Measurements from ENCODE around the gene ARHGEF35. TPM values are rescaled to one million over a fixed set of nuclear protein-coding genes. Genes with fewer than 3 reads are reported as not detected.
"Not testable (repeated sequence)": the region's sequence is repeated elsewhere in the genome, so short reads cannot be mapped to it uniquely, and the experiment has no call there.

ARHGEF35 gene
- total RNA-seq, 1 donor from 2014 or later = 0.78 TPM

DNA sequence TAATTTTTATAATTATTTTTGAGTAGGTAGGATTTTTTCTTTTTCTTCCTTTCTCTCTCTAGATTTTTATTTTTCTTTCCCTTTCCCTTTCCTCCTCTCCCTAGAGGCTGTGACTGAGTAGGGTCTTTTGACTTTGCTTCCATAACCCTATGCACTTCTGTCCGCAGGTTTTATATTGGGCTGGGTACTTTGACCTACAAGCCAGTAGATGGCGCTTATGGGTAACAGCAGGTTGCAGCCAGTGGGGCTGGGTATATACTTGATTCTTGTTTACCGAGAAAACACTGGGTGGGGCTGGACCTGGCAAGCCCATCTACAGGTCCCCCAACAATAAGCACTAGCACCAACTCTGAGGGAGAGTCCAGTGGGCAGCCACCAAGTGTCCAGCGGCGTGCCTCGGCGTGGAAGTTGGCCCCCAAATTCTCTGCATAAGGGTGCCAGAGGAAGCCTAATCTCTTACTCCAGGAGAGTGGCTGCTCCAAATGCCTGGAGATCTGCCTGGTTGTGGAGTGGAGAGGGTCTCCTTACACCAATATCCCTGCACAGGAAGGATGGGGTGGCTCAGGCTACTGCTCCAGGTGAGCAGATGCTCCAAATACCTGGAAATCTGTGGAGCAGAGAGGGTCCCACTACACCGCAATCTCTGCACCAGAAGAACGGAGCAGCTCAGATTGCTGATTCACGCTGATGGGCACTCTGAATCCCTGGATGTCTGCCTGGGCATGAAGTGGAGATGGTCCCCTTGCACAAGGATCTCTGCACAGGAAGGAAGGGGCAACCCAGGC is 17.1 kb downstream of the ARHGEF35 start:
- not testable (repeated sequence) for DNase-seq

DNA sequence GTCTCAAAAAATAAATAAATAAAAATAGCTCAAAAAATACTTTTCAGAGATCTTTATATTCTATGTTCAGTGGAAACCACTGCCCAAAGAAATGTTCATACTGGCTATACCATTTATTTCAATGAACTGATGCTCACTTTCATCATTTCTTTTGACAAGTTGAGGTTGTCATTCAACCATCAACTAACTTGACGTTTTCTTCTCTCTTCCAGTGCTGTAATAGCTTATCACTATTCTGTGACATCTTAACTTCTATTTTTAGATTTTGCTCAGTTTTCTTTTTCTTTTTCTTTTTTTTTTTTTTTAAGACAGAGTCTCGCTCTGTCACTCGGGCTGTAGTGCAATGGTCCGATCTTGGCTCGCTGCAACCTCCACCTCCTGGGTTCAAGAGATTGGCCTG is 21.0 kb downstream of the ARHGEF35 start:
- DNase-seq = no peak

DNA sequence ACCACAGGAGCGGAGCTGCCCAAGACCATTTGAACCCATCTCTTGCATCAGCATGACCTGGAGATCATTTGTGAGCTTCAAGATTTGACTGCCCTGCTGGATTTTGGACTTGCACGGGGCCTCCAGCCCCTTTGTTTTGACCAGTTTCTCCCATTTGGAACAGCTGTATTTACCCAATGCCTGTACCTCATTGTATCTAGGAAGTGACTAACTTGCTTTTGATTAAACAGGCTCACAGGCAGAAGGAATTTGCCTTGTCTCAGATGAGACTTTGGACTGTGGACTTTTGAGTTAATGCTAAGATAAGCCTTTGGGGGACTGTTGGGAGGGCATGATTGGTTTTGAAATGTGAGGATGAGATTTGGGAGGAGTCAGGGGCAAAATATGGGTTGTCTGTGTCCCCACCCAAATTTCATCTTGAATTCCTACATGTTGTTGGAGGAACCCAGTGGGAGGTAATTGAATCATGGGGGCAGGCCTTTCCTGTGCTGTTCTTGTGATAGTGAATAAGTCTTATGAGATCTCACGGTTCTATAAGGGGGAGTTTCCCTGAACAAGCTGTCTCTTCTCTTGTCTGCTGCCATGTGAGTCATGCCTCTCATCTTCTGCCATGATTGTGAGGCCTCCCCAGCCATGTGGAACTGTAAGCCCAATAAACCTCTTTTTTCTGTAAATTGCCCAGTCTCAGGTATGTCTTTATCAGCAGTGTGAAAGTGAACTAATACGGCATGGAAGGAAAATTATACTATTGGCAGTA is 23.9 kb downstream of the ARHGEF35 start:
- not testable (repeated sequence) for DNase-seq

DNA sequence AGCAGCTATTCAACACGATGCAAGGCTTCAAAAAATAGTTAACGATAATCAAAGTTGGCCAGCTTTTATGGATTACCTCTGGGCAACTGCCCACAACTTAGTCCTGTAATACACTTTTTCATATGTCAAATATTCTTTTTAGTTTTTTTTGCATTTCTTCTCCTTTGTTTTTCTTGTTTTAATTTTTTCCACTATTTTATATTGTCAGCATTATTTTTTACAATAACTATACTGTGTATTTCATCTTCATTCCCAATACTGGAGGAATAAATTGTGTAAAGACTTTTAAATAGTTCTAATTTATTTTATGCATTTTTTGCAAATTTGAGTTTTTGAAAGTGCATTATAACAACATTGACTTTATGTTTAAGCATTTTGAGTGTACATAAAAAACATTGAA is 30.8 kb downstream of the ARHGEF35 start:
- DNase-seq = no peak

DNA sequence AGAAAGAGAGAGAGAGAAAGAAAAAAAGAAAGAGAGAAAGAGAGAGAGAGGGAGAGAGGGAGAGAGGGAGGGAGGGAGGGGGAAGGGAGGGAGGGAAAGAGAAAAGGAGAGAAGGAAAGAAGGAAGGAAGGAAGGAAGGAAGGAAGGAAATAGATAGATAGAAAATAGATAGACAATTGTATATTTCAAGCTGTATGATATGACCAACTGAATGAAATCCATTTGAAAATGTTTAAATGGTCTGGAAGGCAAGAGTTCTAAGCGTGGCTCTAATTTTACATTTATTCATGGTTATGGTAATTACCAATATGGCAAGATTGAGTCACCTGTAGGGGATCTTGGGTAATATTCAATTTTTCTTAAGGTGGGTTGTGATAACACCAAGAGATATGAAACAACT is 36.8 kb downstream of the ARHGEF35 start:
- DNase-seq = no peak

DNA sequence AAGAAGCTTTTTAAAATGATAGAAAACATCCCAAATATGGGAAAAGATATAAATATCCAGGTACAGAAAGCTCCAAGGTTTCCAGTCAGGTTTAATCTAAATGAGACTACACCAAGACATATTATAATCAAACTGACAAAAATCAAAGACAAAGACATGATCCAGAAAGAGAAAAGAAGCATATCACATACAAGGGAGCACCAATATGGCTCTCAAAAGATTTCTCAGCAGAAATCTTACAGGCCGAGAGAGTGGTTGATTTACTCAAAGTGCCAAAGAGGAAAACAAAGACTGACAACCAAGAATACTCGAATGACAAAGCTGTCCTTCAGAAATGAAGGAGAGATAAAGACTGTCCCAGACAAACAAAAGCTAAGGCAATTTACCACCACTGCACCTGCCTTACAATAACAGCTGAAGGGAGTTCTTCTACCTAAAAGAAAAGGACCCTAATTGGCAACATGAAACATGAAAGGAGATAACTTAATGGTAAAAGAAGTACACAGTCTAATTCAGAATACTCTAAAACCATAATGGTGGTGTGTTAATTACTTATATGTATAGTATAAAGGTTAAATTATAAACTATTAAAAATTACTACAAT is 47.3 kb downstream of the ARHGEF35 start:
- no peak for DNase-seq

DNA sequence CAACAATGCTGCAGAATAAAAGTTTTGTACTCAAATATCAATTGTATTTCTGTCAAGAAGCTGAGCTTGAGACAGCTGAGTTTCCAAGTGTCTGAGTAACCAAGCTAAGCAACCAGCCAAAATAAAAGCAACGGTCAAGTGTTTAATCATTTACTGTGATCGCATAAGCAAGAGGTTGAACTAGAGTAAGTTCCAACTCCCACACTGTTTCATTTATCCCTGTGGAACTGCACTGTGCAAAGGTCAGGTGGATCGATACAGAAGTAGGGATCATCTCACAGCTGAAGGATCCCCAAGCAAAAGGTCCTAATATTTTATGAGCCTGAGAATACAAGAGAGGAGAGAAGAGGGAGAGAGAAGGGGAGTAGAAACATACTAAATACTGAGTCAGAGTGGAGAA is 51.2 kb downstream of the ARHGEF35 start:
- no peak for DNase-seq

DNA sequence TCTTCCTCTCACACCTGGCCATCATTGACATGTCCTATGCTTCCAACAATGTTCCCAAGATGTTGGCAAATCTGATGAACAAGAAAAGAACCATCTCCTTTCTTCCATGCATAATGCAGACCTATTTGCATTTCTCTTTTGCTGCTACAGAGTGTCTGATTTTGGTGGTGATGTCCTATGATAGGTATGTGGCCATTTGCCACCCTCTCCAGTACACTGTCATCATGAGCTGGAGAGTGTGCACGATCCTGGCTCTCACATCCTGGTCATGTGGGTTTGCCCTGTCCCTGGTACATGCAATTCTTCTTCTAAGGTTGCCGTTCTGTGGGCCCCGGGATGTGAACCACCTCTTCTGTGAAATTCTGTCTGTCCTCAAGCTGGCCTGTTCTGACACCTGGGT is 53.4 kb downstream of the ARHGEF35 start:
- no peak for DNase-seq

DNA sequence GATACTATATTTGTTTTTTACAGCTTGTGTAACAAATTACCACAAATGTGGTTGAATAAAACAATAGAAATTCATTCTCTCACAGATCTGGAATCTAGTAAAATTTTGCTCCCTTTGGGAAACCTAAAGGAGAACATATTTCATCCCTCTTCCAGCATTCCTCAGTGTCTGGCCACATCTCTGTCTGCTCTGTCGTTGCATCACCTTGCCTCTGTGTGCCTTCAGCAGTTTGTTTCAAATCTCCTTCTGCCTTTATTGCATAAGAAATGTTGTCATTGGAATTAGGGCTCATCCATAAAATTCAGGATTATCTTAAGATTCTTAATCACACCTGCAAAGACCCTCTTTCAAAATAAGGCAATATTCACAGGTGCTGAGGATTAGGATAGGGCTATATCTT is 58.1 kb downstream of the ARHGEF35 start:
- DNase-seq = no peak

Other genes with a start within 250 kb of the ARHGEF35 start
- not detected for gene OR2F1, start 241.0 kb downstream of the ARHGEF35 start, total RNA-seq
- not detected for gene OR6B1, start 195.5 kb downstream of the ARHGEF35 start, total RNA-seq
- not detected for gene OR2A5, start 146.9 kb downstream of the ARHGEF35 start, total RNA-seq
- not detected for gene OR2A25, start 126.0 kb downstream of the ARHGEF35 start, total RNA-seq
- not detected for gene OR2A12, start 109.6 kb downstream of the ARHGEF35 start, total RNA-seq
- gene OR2A2, start 86.2 kb downstream of the ARHGEF35 start, total RNA-seq = not detected
- gene OR2A14, start 72.7 kb downstream of the ARHGEF35 start, total RNA-seq = not detected
- gene CTAGE4, start 12.4 kb downstream of the ARHGEF35 start, total RNA-seq = 0.31 TPM
- gene OR2A42, start 43.8 kb upstream of the ARHGEF35 start, total RNA-seq = not detected
- not detected for gene OR2A7, start 69.0 kb upstream of the ARHGEF35 start, total RNA-seq
- gene CTAGE8, start 73.5 kb upstream of the ARHGEF35 start, total RNA-seq = not detected
- gene OR2A1, start 116.6 kb upstream of the ARHGEF35 start, total RNA-seq = not detected
- 1.4 TPM for gene ARHGEF5, start 159.6 kb upstream of the ARHGEF35 start, total RNA-seq
- gene NOBOX, start 207.9 kb upstream of the ARHGEF35 start, total RNA-seq = not detected